ENCODE measurements around the gene TOR1AIP2. TPM values are rescaled to one million over a fixed set of nuclear protein-coding genes. Genes with fewer than 3 reads are reported as not detected.

TOR1AIP2 gene
- polyA plus RNA-seq, 2 of the 4 experiments (the other 2 are of a cell fraction) = 17.1 to 35.0 TPM

DNA sequence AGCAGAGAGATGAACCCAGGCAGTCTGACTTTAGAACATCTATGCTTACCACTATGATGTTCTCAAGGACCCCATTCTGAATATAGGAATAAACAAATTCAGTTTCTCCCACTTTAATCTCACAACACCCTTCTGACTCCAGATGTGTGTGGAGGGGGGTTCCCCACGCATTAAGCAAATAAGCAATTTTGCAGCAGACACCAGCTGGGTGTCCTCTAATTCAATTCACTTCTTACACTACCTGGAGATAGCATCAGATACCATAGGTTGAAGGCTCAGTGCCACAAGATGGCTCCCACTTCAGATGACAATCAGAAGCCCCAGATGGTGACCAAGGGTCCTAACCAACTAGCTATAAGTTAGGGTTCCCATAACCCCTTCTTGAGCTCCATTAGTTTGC is 46.7 kb upstream of the TOR1AIP2 start:
- ATAC-seq = no peak
- no peak for TF ChIP-seq CHD2 (IDR thresholded peaks at IDR 0.05; ENCODE audit: low read length, partially characterized antibody)
- no peak for TF ChIP-seq RARB (CRISPR knock-in tag; IDR thresholded peaks at IDR 0.05)
- TF ChIP-seq, protein P1, sequence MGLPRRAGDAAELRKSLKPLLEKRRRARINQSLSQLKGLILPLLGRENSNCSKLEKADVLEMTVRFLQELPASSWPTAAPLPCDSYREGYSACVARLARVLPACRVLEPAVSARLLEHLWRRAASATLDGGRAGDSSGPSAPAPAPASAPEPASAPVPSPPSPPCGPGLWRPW (IDR thresholded peaks at IDR 0.05) = no peak
- no peak for TF ChIP-seq CBX8 (IDR thresholded peaks at IDR 0.05)
- TF ChIP-seq TP53 (CRISPR knock-in tag; IDR thresholded peaks at IDR 0.05) = no peak
- no peak for TF ChIP-seq SMC3 (IDR thresholded peaks at IDR 0.05)
- TF ChIP-seq HOXB13 (CRISPR knock-in tag; IDR thresholded peaks at IDR 0.05; ENCODE audit: low read depth) = no peak
- TF ChIP-seq, protein P2, sequence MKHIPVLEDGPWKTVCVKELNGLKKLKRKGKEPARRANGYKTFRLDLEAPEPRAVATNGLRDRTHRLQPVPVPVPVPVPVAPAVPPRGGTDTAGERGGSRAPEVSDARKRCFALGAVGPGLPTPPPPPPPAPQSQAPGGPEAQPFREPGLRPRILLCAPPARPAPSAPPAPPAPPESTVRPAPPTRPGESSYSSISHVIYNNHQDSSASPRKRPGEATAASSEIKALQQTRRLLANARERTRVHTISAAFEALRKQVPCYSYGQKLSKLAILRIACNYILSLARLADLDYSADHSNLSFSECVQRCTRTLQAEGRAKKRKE (CRISPR knock-in tag; IDR thresholded peaks at IDR 0.05; ENCODE audit: low read depth) = no peak
- TF ChIP-seq EHMT2 (IDR thresholded peaks at IDR 0.05; ENCODE audit: low read depth) = no peak
- no peak for TF ChIP-seq NPAS2 (CRISPR knock-in tag; IDR thresholded peaks at IDR 0.05; ENCODE audit: borderline replicate concordance)
- TF ChIP-seq ZNF302 (CRISPR knock-in tag; IDR thresholded peaks at IDR 0.05) = no peak
- TF ChIP-seq, protein P3, sequence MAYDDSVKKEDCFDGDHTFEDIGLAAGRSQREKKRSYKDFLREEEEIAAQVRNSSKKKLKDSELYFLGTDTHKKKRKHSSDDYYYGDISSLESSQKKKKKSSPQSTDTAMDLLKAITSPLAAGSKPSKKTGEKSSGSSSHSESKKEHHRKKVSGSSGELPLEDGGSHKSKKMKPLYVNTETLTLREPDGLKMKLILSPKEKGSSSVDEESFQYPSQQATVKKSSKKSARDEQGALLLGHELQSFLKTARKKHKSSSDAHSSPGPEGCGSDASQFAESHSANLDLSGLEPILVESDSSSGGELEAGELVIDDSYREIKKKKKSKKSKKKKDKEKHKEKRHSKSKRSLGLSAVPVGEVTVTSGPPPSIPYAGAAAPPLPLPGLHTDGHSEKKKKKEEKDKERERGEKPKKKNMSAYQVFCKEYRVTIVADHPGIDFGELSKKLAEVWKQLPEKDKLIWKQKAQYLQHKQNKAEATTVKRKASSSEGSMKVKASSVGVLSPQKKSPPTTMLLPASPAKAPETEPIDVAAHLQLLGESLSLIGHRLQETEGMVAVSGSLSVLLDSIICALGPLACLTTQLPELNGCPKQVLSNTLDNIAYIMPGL (CRISPR knock-in tag; IDR thresholded peaks at IDR 0.05; ENCODE audit: borderline replicate concordance) = no peak
- TF ChIP-seq NFE2L2 (conservative IDR thresholded peaks at IDR 0.05; ENCODE audit: low read length) = no peak
- TF ChIP-seq, protein P4, sequence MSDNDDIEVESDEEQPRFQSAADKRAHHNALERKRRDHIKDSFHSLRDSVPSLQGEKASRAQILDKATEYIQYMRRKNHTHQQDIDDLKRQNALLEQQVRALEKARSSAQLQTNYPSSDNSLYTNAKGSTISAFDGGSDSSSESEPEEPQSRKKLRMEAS (IDR thresholded peaks at IDR 0.05) = no peak
- no peak for TF ChIP-seq ZFP36 (IDR thresholded peaks at IDR 0.05; ENCODE audit: borderline replicate concordance, partially characterized antibody)
- Histone ChIP-seq H3K4me3 (no peak overlapping the region), H3K27ac (no peak overlapping the region), H3K4me1 (peaks cover 5% of the 10 kb centered on the region; the same call in 1 of the 3 replicates), H3K9me3 (no peaks in the 10 kb centered on the region), H3K4me2 (no peak overlapping the region)
- 83% methylated on average over 1 of the region's 1 CpG for WGBS (ENCODE audit: missing lambda C conversion rate)
- ChIA-PET CTCF (interaction anchor here (0.9 kb wide), 1 partner anchor 255 kb away, joined by 3 read pairs; no protein-coding TSS in a partner anchor), POLR2A (no interaction called here)
- FAIRE-seq = no peak
- DNase-seq (ENCODE audit: low read depth in 1 of 2, low spot score in 1 of 2) = no peak

DNA sequence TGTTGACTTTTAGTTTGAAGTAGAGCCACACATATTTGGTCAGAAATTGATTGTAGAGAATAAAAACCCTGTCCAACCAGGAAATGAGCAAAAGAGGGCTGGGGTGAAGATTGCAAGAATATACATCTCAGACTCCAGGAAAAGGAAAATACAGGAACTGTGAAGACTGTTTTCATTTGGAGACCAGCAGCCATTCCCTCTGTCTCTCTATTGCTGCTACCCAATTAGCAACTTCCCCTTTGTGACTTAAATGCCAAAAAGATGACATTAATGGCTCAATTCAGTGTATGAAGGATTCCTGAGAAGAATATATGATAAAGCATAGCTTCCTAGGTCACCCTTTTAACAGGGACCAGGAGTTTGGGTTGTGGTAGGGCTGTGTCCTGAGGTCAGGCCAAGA is 45.4 kb upstream of the TOR1AIP2 start:
- Histone ChIP-seq H3K9me3 (no peaks in the 10 kb centered on the region), H3K4me3 (no peak overlapping the region), H3K4me2 (no peak overlapping the region), H3K27ac (no peak overlapping the region), H3K4me1 (peaks cover 5% of the 10 kb centered on the region; the same call in 1 of the 3 replicates)
- CTCF ChIA-PET = interaction anchor here (1.1 kb wide), 1 partner anchor 10 kb away, joined by 4 read pairs; no protein-coding TSS in a partner anchor
- FAIRE-seq = no peak
- no peak for DNase-seq (ENCODE audit: low read depth in 1 of 2, low spot score in 1 of 2)
- ATAC-seq = no peak
- TF ChIP-seq ZFP36 (IDR thresholded peaks at IDR 0.05; ENCODE audit: borderline replicate concordance, partially characterized antibody) (no peak), EHF (CRISPR knock-in tag; IDR thresholded peaks at IDR 0.05) (no peak), ESRRA (IDR thresholded peaks at IDR 0.05; ENCODE audit: borderline replicate concordance, low read length) (no peak), BHLHE40 (IDR thresholded peaks at IDR 0.05; ENCODE audit: low read depth, low read length) (no peak), CBX8 (IDR thresholded peaks at IDR 0.05) (no peak), ZSCAN20 (CRISPR knock-in tag; IDR thresholded peaks at IDR 0.05) (no peak), NFE2L2 (conservative IDR thresholded peaks at IDR 0.05; ENCODE audit: low read length) (no peak), RFX5 (IDR thresholded peaks at IDR 0.05) (no peak), HEYL (CRISPR knock-in tag; IDR thresholded peaks at IDR 0.05) (no peak), RNF2 (IDR thresholded peaks at IDR 0.05; ENCODE audit: borderline replicate concordance, low read depth) (no peak)
- POLR2A ChIA-PET = interaction anchor here (0.5 kb wide), 1 partner anchor 9 kb away, joined by 3 read pairs; no protein-coding TSS in a partner anchor

All from A549 (cell line).